Measurements from ENCODE around the gene CYP4X1. TPM values are rescaled to one million over a fixed set of nuclear protein-coding genes. Genes with fewer than 3 reads are reported as not detected.
"Not testable (repeated sequence)": the region's sequence is repeated elsewhere in the genome, so short reads cannot be mapped to it uniquely, and the experiment has no call there.

The CYP4X1 gene
- total RNA-seq, 1 experiment from 2014 or later, result 0.44 TPM

GRCh38 chr1:47069509-47069908 lies 46.0 kb downstream of the CYP4X1 start:
- not testable (repeated sequence) for H3K18ac ChIP-seq (ENCODE audit: insufficient read length, low read depth, low read length); H3K4me3 Mint-ChIP-seq; H3K9ac ChIP-seq (ENCODE audit: extremely low read depth, insufficient read length, low read length); H2BK15ac ChIP-seq (ENCODE audit: low read depth, low read length); H3K27ac ChIP-seq (ENCODE audit: insufficient read length, low read depth, low read length); H3K9me3 ChIP-seq (ENCODE audit: control insufficient read depth, low read depth, low read length); H3K4me2 ChIP-seq (ENCODE audit: insufficient read depth, insufficient read length, low read length); H3K23ac ChIP-seq (ENCODE audit: insufficient read length, low read depth, low read length); H3K4me1 Mint-ChIP-seq; H2BK120ac ChIP-seq (ENCODE audit: low read depth, low read length, poor library complexity, severe bottlenecking); H2BK12ac ChIP-seq (ENCODE audit: insufficient read length, low read depth, low read length); H3K9me3 Mint-ChIP-seq; H3K36me3 Mint-ChIP-seq (ENCODE audit: insufficient read depth in 1 of 3, low read depth in 3 of 3); H3K14ac ChIP-seq (ENCODE audit: insufficient read depth, low read length); H3K4me1 ChIP-seq (ENCODE audit: insufficient read depth, low read length); H4K91ac ChIP-seq (ENCODE audit: insufficient read length, low read depth, low read length); H2BK5ac ChIP-seq (ENCODE audit: insufficient read length, low read length); H3K27ac Mint-ChIP-seq; H2BK20ac ChIP-seq (ENCODE audit: low read depth, low read length, poor library complexity, severe bottlenecking); H2AK5ac ChIP-seq (ENCODE audit: insufficient read length, low read length); H3K27me3 ChIP-seq (ENCODE audit: insufficient read depth, low read length); H3K4ac ChIP-seq (ENCODE audit: low read depth, low read length); H3K79me1 ChIP-seq (ENCODE audit: insufficient read depth, low read depth, low read length, poor library complexity, severe bottlenecking); H4K5ac ChIP-seq (ENCODE audit: insufficient read length, low read depth, low read length); H3K23me2 ChIP-seq (ENCODE audit: insufficient read length, low read depth, low read length, poor library complexity, severe bottlenecking); H3K56ac ChIP-seq (ENCODE audit: insufficient read length, low read depth, low read length); H2AFZ ChIP-seq (ENCODE audit: low read length); DNase-seq; H3T11ph ChIP-seq (ENCODE audit: low read length); H3K79me2 ChIP-seq (ENCODE audit: insufficient read depth, low read length); H4K8ac ChIP-seq (replicated peaks; ENCODE audit: insufficient read length, low read depth, low read length); H4K20me1 ChIP-seq (ENCODE audit: control insufficient read depth, insufficient read depth, insufficient read length)
- H3K27me3 Mint-ChIP-seq (ENCODE audit: low read depth), result peaks cover 37% of the 10 kb centered on the region
